Gastroesophageal sphincter (tissue), 3 donors: ENCODE results near the gene UTP25.

ENCODE experiments used
- POLR2A ChIP-seq, 2 donors: fragments of 450-650 bp; IDR thresholded peaks; one replicate each; pipeline ENCODE4 v1.6.1; 2017; ENCODE audit warnings: antibody characterized with exemption in 2 of 2, mild to moderate bottlenecking in 2 of 2, moderate library complexity in 1 of 2
- POLR2AphosphoS5 ChIP-seq: sonication (generic); formaldehyde crosslinking; IDR thresholded peaks from one replicate; pipeline ENCODE4 v1.6.1; 2017; ENCODE audit warnings: antibody characterized with exemption
- TF ChIP-seq, protein P1 (sequence below), 4 experiments: fragments of 200-600 bp in 2 of 4; fragments of 450-650 bp in 2 of 4; sonication (generic) in 1 of 4; IDR thresholded peaks; one replicate each; pipeline ENCODE4 v1.5.1; 2017 to 2019; ENCODE audit warnings: antibody characterized with exemption in 4 of 4, mild to moderate bottlenecking in 2 of 4, moderate library complexity in 2 of 4

- TF ChIP-seq POLR2A (IDR thresholded peaks at IDR 0.05) = no peak
- TF ChIP-seq, protein P1, sequence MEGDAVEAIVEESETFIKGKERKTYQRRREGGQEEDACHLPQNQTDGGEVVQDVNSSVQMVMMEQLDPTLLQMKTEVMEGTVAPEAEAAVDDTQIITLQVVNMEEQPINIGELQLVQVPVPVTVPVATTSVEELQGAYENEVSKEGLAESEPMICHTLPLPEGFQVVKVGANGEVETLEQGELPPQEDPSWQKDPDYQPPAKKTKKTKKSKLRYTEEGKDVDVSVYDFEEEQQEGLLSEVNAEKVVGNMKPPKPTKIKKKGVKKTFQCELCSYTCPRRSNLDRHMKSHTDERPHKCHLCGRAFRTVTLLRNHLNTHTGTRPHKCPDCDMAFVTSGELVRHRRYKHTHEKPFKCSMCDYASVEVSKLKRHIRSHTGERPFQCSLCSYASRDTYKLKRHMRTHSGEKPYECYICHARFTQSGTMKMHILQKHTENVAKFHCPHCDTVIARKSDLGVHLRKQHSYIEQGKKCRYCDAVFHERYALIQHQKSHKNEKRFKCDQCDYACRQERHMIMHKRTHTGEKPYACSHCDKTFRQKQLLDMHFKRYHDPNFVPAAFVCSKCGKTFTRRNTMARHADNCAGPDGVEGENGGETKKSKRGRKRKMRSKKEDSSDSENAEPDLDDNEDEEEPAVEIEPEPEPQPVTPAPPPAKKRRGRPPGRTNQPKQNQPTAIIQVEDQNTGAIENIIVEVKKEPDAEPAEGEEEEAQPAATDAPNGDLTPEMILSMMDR (IDR thresholded peaks at IDR 0.05) = no peak
- no peak for TF ChIP-seq POLR2AphosphoS5
Observed at GRCh38 chr1:209807509-209807908, 20.3 kb upstream of the UTP25 start.
